ENCODE measurements around the gene LINC00237.

- TF ChIP-seq, protein P1, sequence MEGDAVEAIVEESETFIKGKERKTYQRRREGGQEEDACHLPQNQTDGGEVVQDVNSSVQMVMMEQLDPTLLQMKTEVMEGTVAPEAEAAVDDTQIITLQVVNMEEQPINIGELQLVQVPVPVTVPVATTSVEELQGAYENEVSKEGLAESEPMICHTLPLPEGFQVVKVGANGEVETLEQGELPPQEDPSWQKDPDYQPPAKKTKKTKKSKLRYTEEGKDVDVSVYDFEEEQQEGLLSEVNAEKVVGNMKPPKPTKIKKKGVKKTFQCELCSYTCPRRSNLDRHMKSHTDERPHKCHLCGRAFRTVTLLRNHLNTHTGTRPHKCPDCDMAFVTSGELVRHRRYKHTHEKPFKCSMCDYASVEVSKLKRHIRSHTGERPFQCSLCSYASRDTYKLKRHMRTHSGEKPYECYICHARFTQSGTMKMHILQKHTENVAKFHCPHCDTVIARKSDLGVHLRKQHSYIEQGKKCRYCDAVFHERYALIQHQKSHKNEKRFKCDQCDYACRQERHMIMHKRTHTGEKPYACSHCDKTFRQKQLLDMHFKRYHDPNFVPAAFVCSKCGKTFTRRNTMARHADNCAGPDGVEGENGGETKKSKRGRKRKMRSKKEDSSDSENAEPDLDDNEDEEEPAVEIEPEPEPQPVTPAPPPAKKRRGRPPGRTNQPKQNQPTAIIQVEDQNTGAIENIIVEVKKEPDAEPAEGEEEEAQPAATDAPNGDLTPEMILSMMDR (IDR thresholded peaks at IDR 0.05 in 8 of 11, conservative IDR thresholded peaks at IDR 0.05 in 3 of 11) = no peak
- TF ChIP-seq POLR2AphosphoS5 (IDR thresholded peaks at IDR 0.05) (no peak), POLR2A (IDR thresholded peaks at IDR 0.05) (no peak)
Observed at GRCh38 chr20:21136015-21136732, 30.0 kb upstream of the LINC00237 start.
